AG04449 (cell line): ENCODE results near the gene TRA2A.

Source experiments
- CTCF ChIA-PET: fragments of 350-600 bp; formaldehyde crosslinking; extraction: SDS; loops from one replicate; lab custom pipeline; 2021; ENCODE audit warnings: antibody characterized with exemption; lab: Yijun Ruan, JAX
- POLR2A ChIA-PET: fragments of 400-600, 350-600 bp; formaldehyde crosslinking; extraction: SDS; loops from one replicate; lab custom pipeline; 2020; ENCODE audit warnings: antibody characterized with exemption, inconsistent platforms; lab: Yijun Ruan, JAX
- DNase-seq: peaks from one replicate; pipeline ENCODE4 v3.0.0-alpha.2; 2010; ENCODE audit warnings: low read depth, low spot score
- H3K4me3 ChIP-seq: 2 replicates; pipeline ENCODE4 v1.5.1; 2011; ENCODE audit warnings: low read depth, mild to moderate bottlenecking, control low read depth, low read length
- CTCF ChIP-seq: IDR thresholded peaks from one replicate; pipeline ENCODE4 v1.5.1; 2011; ENCODE audit warnings: mild to moderate bottlenecking, moderate library complexity, low read length, control low read depth, inconsistent platforms; ENCODE audit not compliant: insufficient read depth; ENCODE audit errors: missing control alignments

The TRA2A gene

GRCh38 chr7:23469961-23470250 is 61.9 kb downstream of the TRA2A start:
- POLR2A ChIA-PET: interaction anchor here (1.2 kb wide), 1 partner anchor 15 kb away, joined by 3 read pairs; no protein-coding TSS in a partner anchor
- CTCF ChIA-PET: interaction anchor here (0.7 to 1.5 kb wide), 3 partner anchors 17 to 194 kb away, joined by 3 to 6 read pairs (median 3); no protein-coding TSS in a partner anchor
- no peak for DNase-seq
- TF ChIP-seq CTCF: no peak
- peak overlapping the region; percentile 71 for H3K4me3 ChIP-seq

- no peak for TF ChIP-seq CTCF
- no peak for DNase-seq
- ChIA-PET CTCF (interaction anchor here (1.2 to 1.5 kb wide), 2 partner anchors 190 to 193 kb away, joined by 3 to 6 read pairs; no protein-coding TSS in a partner anchor), POLR2A (interaction anchor here (0.5 to 1.2 kb wide), 2 partner anchors 14 to 64 kb away, joined by 3 read pairs; no protein-coding TSS in a partner anchor)
- peak overlapping the region; percentile 71 for H3K4me3 ChIP-seq
Observed at GRCh38 chr7:23469150-23469960, 62.4 kb downstream of the TRA2A start.

- DNase-seq: no peak
- ChIA-PET CTCF (interaction anchor here (1.0 to 1.5 kb wide), 5 partner anchors 18 to 196 kb away, joined by 3 to 6 read pairs (median 4); no protein-coding TSS in a partner anchor), POLR2A (interaction anchor here (0.5 kb wide), 1 partner anchor 64 kb away, joined by 3 read pairs; no protein-coding TSS in a partner anchor)
- no peak for TF ChIP-seq CTCF
- H3K4me3 ChIP-seq: peak overlapping the region; percentile 71
Observed at GRCh38 chr7:23468526-23469149, 63.1 kb downstream of the TRA2A start.

- DNase-seq: no peak
- peak overlapping the region; percentile 71 for H3K4me3 ChIP-seq
- ChIA-PET CTCF (interaction anchor here (1.0 to 1.2 kb wide), 4 partner anchors 18 to 195 kb away, joined by 3 to 5 read pairs (median 4); no protein-coding TSS in a partner anchor), POLR2A (interaction anchor here (0.6 kb wide), 2 partner anchors 113 to 204 kb away, joined by 3 to 5 read pairs; no protein-coding TSS in a partner anchor)
- TF ChIP-seq CTCF: no peak
Observed at GRCh38 chr7:23467806-23468525, 63.8 kb downstream of the TRA2A start.

- no peak for DNase-seq
Observed at GRCh38 chr7:23467291-23467805, 64.4 kb downstream of the TRA2A start.

More at GRCh38 chr7:23467291-23467805, 64.4 kb downstream of the TRA2A start:
- CTCF ChIA-PET: interaction anchor here (0.8 to 1.2 kb wide), 6 partner anchors 17 to 194 kb away, joined by 3 to 5 read pairs (median 4); no protein-coding TSS in a partner anchor
- POLR2A ChIA-PET: interaction anchor here (0.6 kb wide), 2 partner anchors 113 to 203 kb away, joined by 3 to 5 read pairs; no protein-coding TSS in a partner anchor
- TF ChIP-seq CTCF: no peak
- H3K4me3 ChIP-seq: peak overlapping the region; percentile 71
